GM21423 (cell line): ENCODE results near the gene FHAD1.

Source experiments
- ATAC-seq: cut with Tn5 transposase; IDR thresholded peaks from one replicate; pipeline ENCODE4 v1.9.1; 2021; ENCODE audit warnings: mild to moderate bottlenecking, moderate library complexity; ENCODE audit not compliant: unreplicated experiment

The FHAD1 gene

GRCh38 chr1:15324869-15325335 is 77.9 kb downstream of the FHAD1 start:
- no peak for ATAC-seq

GRCh38 chr1:15325375-15326085 is 78.5 kb downstream of the FHAD1 start:
- no peak for ATAC-seq

GRCh38 chr1:15326691-15327588 is 79.9 kb downstream of the FHAD1 start:
- no peak for ATAC-seq

GRCh38 chr1:15328351-15329103 is 81.5 kb downstream of the FHAD1 start:
- ATAC-seq: no peak

GRCh38 chr1:15329104-15329820 is 82.2 kb downstream of the FHAD1 start:
- no peak for ATAC-seq

GRCh38 chr1:15330028-15330427 is 83.0 kb downstream of the FHAD1 start:
- ATAC-seq: no peak

GRCh38 chr1:15331180-15331579 is 84.2 kb downstream of the FHAD1 start:
- ATAC-seq: no peak

- no peak for ATAC-seq
These were observed 84.7 kb downstream of the FHAD1 start for GRCh38 chr1:15331734-15332133.

GRCh38 chr1:15332525-15332924 is 85.5 kb downstream of the FHAD1 start:
- ATAC-seq: no peak

GRCh38 chr1:15332952-15333715 is 86.1 kb downstream of the FHAD1 start:
- no peak for ATAC-seq

- no peak for ATAC-seq
These were observed 88.0 kb downstream of the FHAD1 start for GRCh38 chr1:15334995-15335394.

GRCh38 chr1:15336866-15337265 is 89.8 kb downstream of the FHAD1 start:
- no peak for ATAC-seq

GRCh38 chr1:15337656-15338402 is 90.8 kb downstream of the FHAD1 start:
- no peak for ATAC-seq

- no peak for ATAC-seq
These were observed 92.5 kb downstream of the FHAD1 start for GRCh38 chr1:15339570-15339969.

GRCh38 chr1:15341228-15341627 is 94.2 kb downstream of the FHAD1 start:
- ATAC-seq: no peak

- no peak for ATAC-seq
These were observed 94.8 kb downstream of the FHAD1 start for GRCh38 chr1:15341634-15342407.

- no peak for ATAC-seq
These were observed 95.5 kb downstream of the FHAD1 start for GRCh38 chr1:15342408-15342967.

GRCh38 chr1:15343099-15343498 is 96.1 kb downstream of the FHAD1 start:
- ATAC-seq: no peak
